Right atrium auricular region (tissue), 2 donors: Measurements from ENCODE around the gene DRC3. TPM values are rescaled to one million over a fixed set of nuclear protein-coding genes. Genes with fewer than 3 reads are reported as not detected.

Experiments used
- DNase-seq: peaks from one replicate; pipeline ENCODE4 v3.0.0-alpha.2; 2019; ENCODE audit warnings: low spot score
- H3K27ac ChIP-seq, 2 donors: fragments of 200-600 bp; sonication (generic); 1 replicate in 1 of 2; 2 replicates in 1 of 2; pipeline ENCODE4 v1.5.1; 2016 to 2019
- H3K27me3 ChIP-seq, 2 donors: fragments of 200-600 bp; sonication (generic); one replicate each; pipeline versions ENCODE4 v1.5.1 to v1.6.0; 2017 to 2019
- H3K36me3 ChIP-seq: fragments of 200-600 bp; sonication (generic); one replicate; pipeline ENCODE4 v1.5.1; 2016
- H3K4me1 ChIP-seq, 2 donors: fragments of 200-600 bp; sonication (generic); one replicate each; pipeline versions ENCODE4 v1.5.1 to v1.6.0; 2017 to 2019
- H3K4me3 ChIP-seq, 2 donors: fragments of 200-600 bp; sonication (generic); 1 replicate in 1 of 2; 2 replicates in 1 of 2; pipeline ENCODE4 v1.5.1; 2017 to 2019; ENCODE audit warnings: mild to moderate bottlenecking in 1 of 2, moderate library complexity in 1 of 2
- H3K9me3 ChIP-seq, 2 donors: fragments of 200-600 bp; sonication (generic); one replicate each; pipeline ENCODE4 v1.5.1; 2019
- total RNA-seq, 2 donors: library from RNA; depleted of rRNA; stranded (reverse); fragments of >200 nt; gene quantifications; one replicate each; pipeline ENCODE4 v1.1.0, GENCODE V29; 2016
- TF ChIP-seq, protein P1 (sequence below), 2 donors: fragments of 200-600 bp; sonication (generic); IDR thresholded peaks; one replicate each; pipeline ENCODE4 v1.5.1; 2019; ENCODE audit warnings: antibody characterized with exemption in 2 of 2

Gene DRC3
- total RNA-seq, 2 donors from 2014 or later: 0.94 to 1.7 TPM

- Histone ChIP-seq H3K4me1 (peaks cover 0 to 44% of the 10 kb centered on the region in 2 donors), H3K27me3 (no peaks in the 10 kb centered on the region), H3K36me3 (no peaks in the 10 kb centered on the region), H3K4me3 (peak overlapping the region; percentile 80 to 83), H3K9me3 (no peaks in the 10 kb centered on the region), H3K27ac (peak overlapping the region; percentile 88 to 89)
- no peak for DNase-seq
- TF ChIP-seq, protein P1, sequence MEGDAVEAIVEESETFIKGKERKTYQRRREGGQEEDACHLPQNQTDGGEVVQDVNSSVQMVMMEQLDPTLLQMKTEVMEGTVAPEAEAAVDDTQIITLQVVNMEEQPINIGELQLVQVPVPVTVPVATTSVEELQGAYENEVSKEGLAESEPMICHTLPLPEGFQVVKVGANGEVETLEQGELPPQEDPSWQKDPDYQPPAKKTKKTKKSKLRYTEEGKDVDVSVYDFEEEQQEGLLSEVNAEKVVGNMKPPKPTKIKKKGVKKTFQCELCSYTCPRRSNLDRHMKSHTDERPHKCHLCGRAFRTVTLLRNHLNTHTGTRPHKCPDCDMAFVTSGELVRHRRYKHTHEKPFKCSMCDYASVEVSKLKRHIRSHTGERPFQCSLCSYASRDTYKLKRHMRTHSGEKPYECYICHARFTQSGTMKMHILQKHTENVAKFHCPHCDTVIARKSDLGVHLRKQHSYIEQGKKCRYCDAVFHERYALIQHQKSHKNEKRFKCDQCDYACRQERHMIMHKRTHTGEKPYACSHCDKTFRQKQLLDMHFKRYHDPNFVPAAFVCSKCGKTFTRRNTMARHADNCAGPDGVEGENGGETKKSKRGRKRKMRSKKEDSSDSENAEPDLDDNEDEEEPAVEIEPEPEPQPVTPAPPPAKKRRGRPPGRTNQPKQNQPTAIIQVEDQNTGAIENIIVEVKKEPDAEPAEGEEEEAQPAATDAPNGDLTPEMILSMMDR (IDR thresholded peaks at IDR 0.05): no peak
Observed at GRCh38 chr17:18038149-18038850, 65.6 kb downstream of the DRC3 start.

DNA sequence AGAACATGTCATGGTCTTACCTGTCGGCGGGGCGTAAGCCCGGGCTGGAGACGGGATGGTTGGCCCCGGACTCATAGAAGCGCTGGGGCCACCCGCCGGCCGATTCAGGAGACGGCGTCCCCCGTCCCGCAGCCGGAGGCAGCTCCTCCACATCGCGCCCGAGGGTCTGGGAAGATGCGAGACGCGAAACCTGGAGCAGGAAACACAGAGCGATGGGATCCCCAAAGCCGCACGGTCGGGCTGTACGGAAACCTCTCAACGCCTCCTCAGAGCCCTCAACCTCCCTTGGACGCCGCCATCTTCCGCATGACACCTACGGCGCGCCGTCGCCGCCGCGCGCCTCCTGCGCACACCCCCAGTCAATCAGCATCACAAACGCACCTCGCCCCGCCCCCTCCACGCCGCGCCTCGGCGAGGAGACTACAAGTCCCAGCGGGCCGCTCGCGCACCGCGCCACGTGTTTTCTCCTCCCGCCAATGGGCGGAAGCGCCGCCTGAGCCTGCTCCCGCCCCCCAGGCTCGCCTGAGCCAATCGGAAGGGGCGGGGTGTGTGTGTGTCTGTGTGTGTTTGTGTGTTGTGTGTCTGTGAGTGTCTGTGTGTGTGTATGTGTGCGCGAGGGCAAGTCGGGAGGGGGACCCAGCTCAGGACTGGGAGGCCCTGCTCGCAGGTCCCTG is 66.3 kb downstream of the DRC3 start, which contains the start of the genes ATPAF2 and GID4:
Gene ATPAF2 (minus strand): TSS at position 308 of the 674 bp plus-strand sequence. CDS start 155 bp downstream, at position 153.
Gene GID4 (plus strand): TSS at position 548 of the 674 bp plus-strand sequence. CDS start 57 bp downstream, at position 605.
- H3K27me3 ChIP-seq: no peaks in the 10 kb centered on the region
- peak within 1 kb of the TSS; percentile 88 to 89 for H3K27ac ChIP-seq
- H3K9me3 ChIP-seq: no peaks in the 10 kb centered on the region
- peaks cover 0 to 43% of the 10 kb centered on the region in 2 donors for H3K4me1 ChIP-seq
- no peaks in the 10 kb centered on the region for H3K36me3 ChIP-seq
- peak within 1 kb of the TSS; percentile 80 to 87 for H3K4me3 ChIP-seq
- TF ChIP-seq, protein P1 (IDR thresholded peaks at IDR 0.05): no peak
- DNase-seq: peak; percentile 100

DNA sequence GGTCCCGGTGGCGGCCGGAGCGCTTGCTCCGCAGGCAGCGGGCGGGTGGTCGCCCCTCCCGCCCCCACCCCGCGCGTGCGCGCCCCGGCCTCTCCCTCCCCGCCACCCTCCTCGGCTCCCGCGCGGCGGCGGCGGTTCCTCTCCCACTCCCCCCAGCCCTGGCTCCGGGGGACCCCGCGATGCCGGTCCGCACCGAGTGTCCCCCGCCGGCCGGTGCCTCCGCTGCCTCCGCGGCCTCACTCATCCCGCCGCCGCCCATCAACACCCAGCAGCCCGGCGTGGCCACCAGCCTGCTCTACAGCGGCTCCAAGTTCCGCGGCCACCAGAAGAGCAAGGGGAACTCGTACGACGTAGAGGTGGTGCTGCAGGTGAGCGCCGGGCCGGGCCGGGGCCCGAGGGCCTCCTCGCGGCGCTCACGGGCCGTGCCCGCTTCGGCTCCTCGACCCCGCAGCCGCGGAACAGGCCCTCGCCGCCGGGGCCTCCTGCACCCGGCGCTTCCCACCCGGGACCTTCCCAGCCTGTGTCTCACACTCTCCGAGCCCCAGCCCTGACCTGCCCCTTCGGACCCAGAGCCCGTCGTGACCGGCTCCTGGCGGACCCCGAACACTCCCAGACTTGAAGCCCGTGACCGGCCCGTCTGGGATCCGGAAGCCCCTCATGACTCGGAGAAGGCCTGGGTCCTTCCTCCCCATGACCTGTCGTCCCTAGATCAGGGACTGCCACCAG is 67.0 kb downstream of the DRC3 start:
- no peaks in the 10 kb centered on the region for H3K9me3 ChIP-seq
- DNase-seq: no peak
- peak overlapping the region; percentile 88 to 89 for H3K27ac ChIP-seq
- H3K4me1 ChIP-seq: peaks cover 0 to 43% of the 10 kb centered on the region in 2 donors
- H3K36me3 ChIP-seq: no peaks in the 10 kb centered on the region
- H3K27me3 ChIP-seq: no peaks in the 10 kb centered on the region
- TF ChIP-seq, protein P1 (IDR thresholded peaks at IDR 0.05): no peak
- peak overlapping the region; percentile 80 to 87 for H3K4me3 ChIP-seq

DNA sequence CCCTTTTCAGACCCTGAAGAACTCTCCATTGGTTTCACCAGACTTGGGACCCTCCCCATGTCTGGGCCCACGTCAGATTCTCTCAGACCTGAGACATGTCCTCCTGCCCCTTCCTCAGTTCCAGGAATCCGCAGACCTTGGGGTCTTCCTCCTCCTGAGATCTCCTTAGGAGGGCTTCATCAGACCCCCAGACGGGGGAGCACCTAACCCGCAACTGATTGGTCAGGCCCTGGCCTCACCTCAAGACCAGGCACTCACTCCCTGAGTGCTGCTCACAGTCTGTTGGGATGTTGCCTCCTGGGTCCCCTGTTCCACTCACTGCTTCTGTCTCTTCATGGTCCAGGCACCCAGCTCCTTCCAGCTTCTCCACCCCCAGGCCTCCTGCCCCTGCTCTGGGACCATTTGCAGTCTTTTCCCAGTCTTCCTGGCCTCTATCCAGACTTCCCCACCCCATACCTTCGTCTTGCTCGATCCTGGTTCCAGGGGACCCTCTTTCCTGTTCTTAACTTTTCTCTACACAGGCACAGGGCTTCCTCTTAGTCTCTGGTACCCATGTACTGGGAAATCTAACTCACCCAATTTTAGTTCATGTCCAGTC is 67.7 kb downstream of the DRC3 start:
- Histone ChIP-seq H3K4me3 (peak overlapping the region; percentile 80 to 87), H3K4me1 (peaks cover 0 to 43% of the 10 kb centered on the region in 2 donors), H3K36me3 (no peaks in the 10 kb centered on the region), H3K27ac (peak overlapping the region; percentile 88 to 89), H3K9me3 (no peaks in the 10 kb centered on the region), H3K27me3 (no peaks in the 10 kb centered on the region)
- TF ChIP-seq, protein P1 (IDR thresholded peaks at IDR 0.05): no peak
- DNase-seq: no peak

DNA sequence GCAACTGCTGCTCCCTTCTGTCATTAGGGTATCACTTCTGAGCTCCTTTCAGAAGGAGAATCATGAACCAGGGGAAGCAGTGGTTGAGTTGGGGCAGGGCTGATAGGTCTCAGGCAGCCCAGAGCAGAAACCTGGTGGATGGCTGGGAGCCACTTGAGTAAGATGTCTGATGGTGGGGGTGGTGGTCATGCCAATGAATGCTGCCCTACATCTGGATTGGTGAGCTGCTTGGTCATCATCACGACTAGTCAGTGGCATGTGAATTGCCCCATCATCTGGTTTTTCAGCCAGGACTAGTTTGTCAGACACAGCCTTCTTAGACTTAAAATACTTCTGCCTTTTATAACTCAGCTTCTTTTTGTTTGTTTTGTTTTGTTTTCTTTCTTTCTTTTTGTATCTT is 69.1 kb downstream of the DRC3 start:
- Histone ChIP-seq H3K4me1 (peaks cover 0 to 41% of the 10 kb centered on the region in 2 donors), H3K36me3 (peaks cover 5% of the 10 kb centered on the region), H3K9me3 (no peaks in the 10 kb centered on the region), H3K4me3 (no peak overlapping the region), H3K27ac (no peak overlapping the region), H3K27me3 (no peaks in the 10 kb centered on the region)
- DNase-seq: no peak
- TF ChIP-seq, protein P1 (IDR thresholded peaks at IDR 0.05): no peak
